Measurements from ENCODE around the gene NCKAP5.

DNA sequence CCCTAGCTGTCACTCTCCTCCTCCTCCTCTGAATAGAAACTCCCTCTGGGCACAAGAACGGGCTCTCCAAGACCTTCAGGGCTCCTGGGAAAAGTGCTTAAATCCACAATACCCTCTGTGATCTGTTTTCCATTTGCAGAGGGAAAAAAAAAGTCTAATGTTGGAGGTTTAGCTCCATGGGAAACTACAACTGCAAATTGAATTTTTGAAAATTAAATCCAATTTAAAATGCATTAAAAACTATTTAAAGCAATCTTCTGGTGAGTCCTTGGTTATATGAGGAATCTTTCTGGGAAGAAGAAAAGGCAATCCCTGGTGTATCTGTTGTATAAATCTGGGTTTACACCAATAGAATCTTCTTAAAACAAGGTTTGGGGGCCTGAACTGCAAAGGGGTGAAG is 64.3 kb downstream of the NCKAP5 start:
- TF ChIP-seq EZH2 (IDR thresholded peaks at IDR 0.05; ENCODE audit: insufficient read depth, poor library complexity, severe bottlenecking) = no peak
- no peak for TF ChIP-seq EZH2phosphoT487 (IDR thresholded peaks at IDR 0.05; ENCODE audit: insufficient read depth, low read depth)

All from GM23248 (cell line).